Esophagus muscularis mucosa (tissue), 4 donors: Measurements from ENCODE around the gene RAB8A. TPM values are rescaled to one million over a fixed set of nuclear protein-coding genes. Genes with fewer than 3 reads are reported as not detected.

Experiments used
- DNase-seq: peaks from one replicate; pipeline ENCODE4 v3.0.0-alpha.2; 2017; ENCODE audit errors: extremely low spot score
- H3K27ac ChIP-seq, 4 donors: fragments of 200-600 bp; sonication (generic); replicated peaks in 1 of 4; 1 replicate in 3 of 4; 2 replicates in 1 of 4; pipeline ENCODE4 v1.5.1; 2016 to 2019; ENCODE audit warnings: mild to moderate bottlenecking in 1 of 4
- H3K27me3 ChIP-seq, 4 donors: fragments of 200-600 bp; sonication (generic); one replicate each; pipeline versions ENCODE4 v1.5.1 to v1.6.0; 2016 to 2019
- H3K36me3 ChIP-seq, 4 donors: fragments of 200-600 bp; sonication (generic); one replicate each; pipeline ENCODE4 v1.5.1; 2016 to 2019
- H3K4me1 ChIP-seq, 4 donors: fragments of 200-600 bp; sonication (generic); one replicate each; pipeline ENCODE4 v1.5.1; 2016 to 2019
- H3K4me3 ChIP-seq, 4 donors: fragments of 200-600 bp; sonication (generic); 1 replicate in 2 of 4; 2 replicates in 2 of 4; pipeline ENCODE4 v1.5.1; 2016 to 2019; ENCODE audit warnings: mild to moderate bottlenecking in 4 of 4, moderate library complexity in 1 of 4
- H3K9me3 ChIP-seq, 4 donors: fragments of 200-600 bp; sonication (generic); 1 replicate in 3 of 4; 2 replicates in 1 of 4; pipeline ENCODE4 v1.5.1; 2016 to 2019
- CTCF ChIP-seq, 3 experiments: fragments of 200-600 bp in 2 of 3; fragments of 450-650 bp in 1 of 3; sonication (generic) in 2 of 3; IDR thresholded peaks; one replicate each; pipeline ENCODE4 v1.5.1; 2017 to 2019; ENCODE audit warnings: antibody characterized with exemption in 3 of 3, mild to moderate bottlenecking in 2 of 3, moderate library complexity in 1 of 3
- EP300 ChIP-seq: sonication (generic); formaldehyde crosslinking; IDR thresholded peaks from one replicate; pipeline ENCODE4 v1.6.1; 2017; ENCODE audit warnings: antibody characterized with exemption
- POLR2A ChIP-seq: fragments of 450-650 bp; IDR thresholded peaks from one replicate; pipeline ENCODE4 v1.6.1; 2017; ENCODE audit warnings: antibody characterized with exemption, moderate library complexity, mild to moderate bottlenecking, low read depth
- POLR2AphosphoS5 ChIP-seq, 2 donors: sonication (generic); formaldehyde crosslinking; IDR thresholded peaks; one replicate each; pipeline ENCODE4 v1.6.1; 2017; ENCODE audit warnings: antibody characterized with exemption in 2 of 2
- WGBS: methylation state at CpG from one replicate; pipeline ENCODE4 v1.1.5; 2018; 5-methylcytosine and 5-hydroxymethylcytosine counted together
- intact Hi-C: fragments of 100-400 bp; cut with DNase I; formaldehyde crosslinking; loops from one replicate; pipeline ENCODE4 v1.15.1; 2023
- total RNA-seq, 4 donors: library from RNA; depleted of rRNA; stranded (reverse); fragments of >200 nt; gene quantifications; one replicate each; pipeline versions ENCODE4 v1.1.0 to v1.2.1, GENCODE V29; 2016

RAB8A gene
- total RNA-seq, 4 donors from 2014 or later = 37.9 to 56.4 (median 42.9) TPM

GRCh38 chr19:16127080-16127479 is 15.4 kb downstream of the RAB8A start:
- TF ChIP-seq CTCF (IDR thresholded peaks at IDR 0.05) (no peak), POLR2AphosphoS5 (IDR thresholded peaks at IDR 0.05) (no peak), EP300 (no peak), POLR2A (no peak)
- DNase-seq = no peak
- H3K27ac ChIP-seq = no peak overlapping the region
- no peak overlapping the region for H3K4me3 ChIP-seq
- H3K4me1 ChIP-seq = no peaks in the 10 kb centered on the region
- intact Hi-C loops = no loop called here
- H3K9me3 ChIP-seq = no peaks in the 10 kb centered on the region
- no peaks in the 10 kb centered on the region for H3K27me3 ChIP-seq
- peaks cover 59 to 100% (median 97%) of the 10 kb centered on the region in 4 donors for H3K36me3 ChIP-seq
- 83% methylated on average over 11 of the region's 11 CpGs for WGBS

- H3K36me3 ChIP-seq = peaks cover 59 to 100% (median 97%) of the 10 kb centered on the region in 4 donors
- no peaks in the 10 kb centered on the region for H3K27me3 ChIP-seq
- TF ChIP-seq EP300 (no peak), POLR2A (no peak), POLR2AphosphoS5 (IDR thresholded peaks at IDR 0.05) (no peak), CTCF (IDR thresholded peaks at IDR 0.05) (no peak)
- no peaks in the 10 kb centered on the region for H3K4me1 ChIP-seq
- no peak overlapping the region for H3K4me3 ChIP-seq
- DNase-seq = no peak
- H3K9me3 ChIP-seq = no peaks in the 10 kb centered on the region
- intact Hi-C loops = no loop called here
- WGBS = 78% methylated on average over 9 of the region's 21 CpGs
- no peak overlapping the region for H3K27ac ChIP-seq
Observed at GRCh38 chr19:16127776-16128371, 16.2 kb downstream of the RAB8A start.

GRCh38 chr19:16131648-16132047 is 20.0 kb downstream of the RAB8A start:
- intact Hi-C loops = no loop called here
- Histone ChIP-seq H3K4me3 (no peak overlapping the region), H3K4me1 (no peaks in the 10 kb centered on the region), H3K27ac (no peak overlapping the region), H3K36me3 (peaks cover 51 to 79% (median 74%) of the 10 kb centered on the region in 4 donors), H3K27me3 (no peaks in the 10 kb centered on the region), H3K9me3 (no peaks in the 10 kb centered on the region)
- 87% methylated on average over 3 of the region's 3 CpGs for WGBS
- TF ChIP-seq POLR2AphosphoS5 (IDR thresholded peaks at IDR 0.05) = no peak
- no peak for TF ChIP-seq POLR2A
- no peak for TF ChIP-seq EP300
- no peak for TF ChIP-seq CTCF (IDR thresholded peaks at IDR 0.05)
- no peak for DNase-seq

GRCh38 chr19:16133818-16134217 is 22.1 kb downstream of the RAB8A start:
- no peak overlapping the region for H3K27ac ChIP-seq
- intact Hi-C loops = no loop called here
- 100% methylated on average over 1 of the region's 4 CpGs for whole genome bisulfite sequencing
- H3K4me1 ChIP-seq = no peaks in the 10 kb centered on the region
- no peak for DNase-seq
- TF ChIP-seq EP300 (no peak), POLR2AphosphoS5 (IDR thresholded peaks at IDR 0.05) (no peak)
- peaks cover 36 to 57% (median 53%) of the 10 kb centered on the region in 4 donors for H3K36me3 ChIP-seq
- no peaks in the 10 kb centered on the region for H3K27me3 ChIP-seq
- H3K4me3 ChIP-seq = no peak overlapping the region
- no peaks in the 10 kb centered on the region for H3K9me3 ChIP-seq

- Histone ChIP-seq H3K27me3 (no peaks in the 10 kb centered on the region), H3K4me3 (no peak overlapping the region), H3K36me3 (peaks cover 29 to 51% (median 46%) of the 10 kb centered on the region in 4 donors), H3K4me1 (no peaks in the 10 kb centered on the region), H3K9me3 (no peaks in the 10 kb centered on the region), H3K27ac (no peak overlapping the region)
- DNase-seq = no peak
- no peak for TF ChIP-seq CTCF (IDR thresholded peaks at IDR 0.05)
- no peak for TF ChIP-seq POLR2A
- 75% methylated on average over 7 of the region's 7 CpGs for WGBS
- intact Hi-C loops = no loop called here
Observed at GRCh38 chr19:16134510-16134909, 22.8 kb downstream of the RAB8A start.
